Activated naive CD4-positive, alpha-beta T cell treated with anti-CD3 and anti-CD28 coated beads for 36 hours (primary cell): ENCODE measurements around the gene LBH. TPM values are rescaled to one million over a fixed set of nuclear protein-coding genes. Genes with fewer than 3 reads are reported as not detected.

Experiments
- CTCF ChIA-PET: fragments of 350-600 bp; sonication (Branson Sonifier 250); formaldehyde crosslinking; loops from one replicate; lab custom pipeline; 2021; ENCODE audit warnings: antibody characterized with exemption; lab: Charles Lee
- DNase-seq: peaks from one replicate; pipeline ENCODE4 v3.0.0-alpha.2; 2020
- H3K27ac Mint-ChIP-seq: one replicate; pipeline ENCODE4 v1.8.0; 2021; ENCODE audit warnings: mild to moderate bottlenecking, mixed read lengths
- H3K27me3 Mint-ChIP-seq: one replicate; pipeline ENCODE4 v1.8.0; 2021; ENCODE audit warnings: low read depth, mixed read lengths
- H3K36me3 Mint-ChIP-seq: one replicate; pipeline ENCODE4 v1.8.0; 2021; ENCODE audit warnings: low read depth, mixed read lengths
- H3K4me1 Mint-ChIP-seq: one replicate; pipeline ENCODE4 v1.8.0; 2021; ENCODE audit warnings: low read depth, mixed read lengths
- H3K4me3 Mint-ChIP-seq: one replicate; pipeline ENCODE4 v1.8.0; 2021; ENCODE audit warnings: mild to moderate bottlenecking, moderate library complexity, mixed read lengths
- H3K9me3 Mint-ChIP-seq: one replicate; pipeline ENCODE4 v1.8.0; 2021; ENCODE audit warnings: mixed read lengths
- intact Hi-C: fragments of 100-400 bp; cut with micrococcal nuclease; formaldehyde crosslinking; loops from one replicate; pipeline ENCODE4 v1.15.1; 2023
- total RNA-seq, 2 experiments: library from RNA; stranded (reverse); gene quantifications; one replicate each; pipeline ENCODE4 v1.2.3, GENCODE V29; 2021

The LBH gene
- total RNA-seq, 2 experiments from 2014 or later: 71.4 to 75.3 TPM

DNA sequence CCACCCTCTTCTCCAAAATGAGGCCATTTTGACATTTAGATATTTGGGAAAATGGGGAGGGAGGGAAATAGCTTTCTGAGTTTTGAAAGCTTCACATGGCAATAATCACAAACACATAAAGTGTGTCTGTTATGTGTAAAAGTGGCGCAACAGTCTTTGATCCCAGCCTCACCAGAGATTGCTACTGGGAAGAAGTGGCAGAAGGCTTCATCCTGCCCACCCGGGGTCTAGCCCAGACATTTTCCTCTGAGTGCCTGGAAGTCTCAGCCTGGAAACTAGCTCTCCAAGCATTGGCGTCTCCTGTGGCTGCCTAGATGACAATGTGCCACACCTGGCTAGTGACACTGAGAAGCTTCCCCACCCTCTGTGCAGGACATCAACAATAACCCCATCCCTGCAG lies 1.7 kb upstream of the LBH start:
- Mint-ChIP-seq H3K36me3 (peaks cover 3% of the 10 kb centered on the region), H3K4me1 (peaks cover 56% of the 10 kb centered on the region), H3K27me3 (peaks cover 3% of the 10 kb centered on the region), H3K27ac (no peak overlapping the region), H3K9me3 (no peaks in the 10 kb centered on the region), H3K4me3 (peak overlapping the region; percentile 50)
- intact Hi-C loops: no loop called here
- DNase-seq: no peak
- CTCF ChIA-PET: interaction anchor here (0.6 to 9.8 kb wide), 10 partner anchors 9 to 482 kb away, joined by 3 to 97 read pairs (median 4); no protein-coding TSS in a partner anchor

DNA sequence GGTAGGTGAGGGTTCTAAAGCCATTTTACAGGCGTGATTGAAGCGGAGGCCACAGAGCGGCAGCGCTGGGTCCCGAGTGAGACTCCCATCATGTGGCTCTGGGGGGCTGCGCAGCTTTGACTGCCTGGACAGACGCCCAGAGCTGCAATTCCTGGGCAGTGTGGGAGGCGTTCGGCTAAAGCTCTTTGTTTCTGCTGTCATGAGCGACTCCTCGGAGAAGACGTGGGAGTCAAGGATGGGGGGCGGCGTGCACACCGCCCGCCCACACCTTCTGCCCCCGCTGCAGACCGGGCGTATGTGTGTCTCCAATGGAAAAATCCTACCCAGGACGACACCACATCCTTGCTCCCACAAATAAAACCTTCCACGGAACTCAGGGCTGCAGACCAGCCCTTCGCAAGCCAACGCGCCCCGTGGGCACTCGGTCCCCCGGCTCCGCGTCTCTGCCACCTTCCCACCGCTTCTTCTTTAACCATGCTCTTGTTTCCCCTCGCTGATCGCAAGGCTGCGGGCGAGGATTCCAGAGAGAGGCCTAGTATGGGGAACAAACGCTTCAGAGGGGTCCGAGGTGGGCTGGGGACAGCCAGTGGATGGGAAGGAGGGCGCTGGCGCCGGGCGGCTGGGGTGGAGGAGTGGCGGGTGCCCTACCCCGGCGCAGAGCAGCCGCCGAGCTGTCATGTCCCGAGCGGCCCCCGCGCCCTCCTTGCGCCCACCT lies 680 bp upstream of the LBH start:
- peaks cover 3% of the 10 kb centered on the region for H3K27me3 Mint-ChIP-seq
- CTCF ChIA-PET: interaction anchor here (0.5 to 9.8 kb wide), 9 partner anchors 9 to 481 kb away, joined by 3 to 97 read pairs (median 5); no protein-coding TSS in a partner anchor
- peak; percentile 34 for DNase-seq
- peak overlapping the region; percentile 83 for H3K4me3 Mint-ChIP-seq
- H3K36me3 Mint-ChIP-seq: peaks cover 12% of the 10 kb centered on the region
- intact Hi-C loops: loop anchor here (1.0 to 10.0 kb wide), 6 partner anchors 23 to 1116 kb away; partner anchors contain the start of gene CLIP4
- H3K9me3 Mint-ChIP-seq: no peaks in the 10 kb centered on the region
- H3K4me1 Mint-ChIP-seq: peaks cover 56% of the 10 kb centered on the region
- peak overlapping the region; percentile 51 for H3K27ac Mint-ChIP-seq

DNA sequence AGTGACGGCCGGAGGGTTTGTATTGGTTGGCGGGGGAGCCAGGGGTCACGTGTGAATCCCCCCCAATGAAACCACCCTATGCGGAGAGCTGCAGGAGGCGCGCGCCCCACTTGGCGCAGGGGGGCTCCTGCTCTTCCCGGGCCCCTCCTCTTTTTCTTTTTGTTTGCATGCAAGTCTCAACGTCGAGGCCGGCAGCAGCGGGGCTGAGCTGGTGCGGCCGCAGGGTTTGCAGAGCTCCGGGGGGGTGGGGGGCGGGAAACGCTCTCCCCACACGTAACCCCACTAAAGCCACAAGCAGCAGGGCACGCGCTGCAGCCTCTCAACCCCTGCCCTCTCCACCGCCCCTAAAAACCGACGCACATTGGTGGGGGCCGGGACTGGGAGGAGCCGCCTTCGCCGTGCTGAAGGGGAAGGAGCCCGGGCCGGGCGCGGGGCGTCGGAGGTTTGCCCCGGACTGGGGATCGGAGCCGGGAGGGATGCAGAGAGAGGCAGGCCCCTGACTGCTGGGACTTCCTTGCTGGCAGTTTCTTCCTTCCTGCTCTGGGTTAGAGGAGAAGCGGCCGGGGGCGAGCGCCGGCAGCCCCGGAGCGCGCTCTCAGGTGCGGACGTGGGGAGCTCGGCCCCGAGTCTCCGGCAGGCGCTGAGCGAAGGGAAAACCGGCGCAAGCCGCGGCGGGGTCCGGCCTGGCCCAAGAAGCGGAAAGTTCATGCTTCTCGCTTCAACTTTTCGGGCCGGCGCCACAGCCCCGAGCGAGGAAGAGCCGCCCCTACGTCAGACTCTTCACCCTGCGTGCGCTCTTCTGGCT lies 864 bp downstream of the LBH start:
- peak; percentile 66 for DNase-seq
- intact Hi-C loops: loop anchor here (1.0 to 10.0 kb wide), 6 partner anchors 21 to 1117 kb away; partner anchors contain the start of gene CLIP4
- Mint-ChIP-seq H3K27me3 (peaks cover 3% of the 10 kb centered on the region), H3K27ac (peak overlapping the region; percentile 77), H3K9me3 (no peaks in the 10 kb centered on the region), H3K4me1 (peaks cover 56% of the 10 kb centered on the region), H3K4me3 (peak overlapping the region; percentile 83), H3K36me3 (peaks cover 24% of the 10 kb centered on the region)
- CTCF ChIA-PET: interaction anchor here (0.6 to 9.2 kb wide), 11 partner anchors 9 to 479 kb away, joined by 3 to 59 read pairs (median 4); no protein-coding TSS in a partner anchor

DNA sequence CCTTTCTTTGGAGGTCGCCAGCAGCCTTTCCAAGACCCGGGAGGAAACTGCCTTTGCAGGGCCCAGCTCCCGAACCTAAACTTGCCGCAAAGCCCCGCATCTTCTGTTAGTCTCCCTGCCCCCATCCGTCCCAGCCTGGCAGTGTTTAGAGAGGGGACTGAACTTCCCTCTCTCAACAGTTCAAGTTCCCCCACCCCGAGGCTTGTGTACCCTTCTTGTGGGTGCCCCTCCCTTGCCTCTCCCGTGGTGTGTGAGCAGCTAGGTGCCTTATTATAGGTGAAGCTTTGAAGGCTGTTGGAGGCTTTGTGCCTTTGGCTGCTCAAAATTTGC lies 1.4 kb downstream of the LBH start:
- Mint-ChIP-seq H3K27me3 (peaks cover 3% of the 10 kb centered on the region), H3K9me3 (no peaks in the 10 kb centered on the region), H3K27ac (peak overlapping the region; percentile 77), H3K4me3 (peak overlapping the region; percentile 83), H3K36me3 (peaks cover 26% of the 10 kb centered on the region), H3K4me1 (peaks cover 56% of the 10 kb centered on the region)
- peak; percentile 32 for DNase-seq
- intact Hi-C loops: loop anchor here (10.0 kb wide), 1 partner anchor 1118 kb away; the partner anchor contains the start of gene CLIP4
- CTCF ChIA-PET: interaction anchor here (1.1 to 9.2 kb wide), 8 partner anchors 10 to 479 kb away, joined by 3 to 59 read pairs (median 4); no protein-coding TSS in a partner anchor

DNA sequence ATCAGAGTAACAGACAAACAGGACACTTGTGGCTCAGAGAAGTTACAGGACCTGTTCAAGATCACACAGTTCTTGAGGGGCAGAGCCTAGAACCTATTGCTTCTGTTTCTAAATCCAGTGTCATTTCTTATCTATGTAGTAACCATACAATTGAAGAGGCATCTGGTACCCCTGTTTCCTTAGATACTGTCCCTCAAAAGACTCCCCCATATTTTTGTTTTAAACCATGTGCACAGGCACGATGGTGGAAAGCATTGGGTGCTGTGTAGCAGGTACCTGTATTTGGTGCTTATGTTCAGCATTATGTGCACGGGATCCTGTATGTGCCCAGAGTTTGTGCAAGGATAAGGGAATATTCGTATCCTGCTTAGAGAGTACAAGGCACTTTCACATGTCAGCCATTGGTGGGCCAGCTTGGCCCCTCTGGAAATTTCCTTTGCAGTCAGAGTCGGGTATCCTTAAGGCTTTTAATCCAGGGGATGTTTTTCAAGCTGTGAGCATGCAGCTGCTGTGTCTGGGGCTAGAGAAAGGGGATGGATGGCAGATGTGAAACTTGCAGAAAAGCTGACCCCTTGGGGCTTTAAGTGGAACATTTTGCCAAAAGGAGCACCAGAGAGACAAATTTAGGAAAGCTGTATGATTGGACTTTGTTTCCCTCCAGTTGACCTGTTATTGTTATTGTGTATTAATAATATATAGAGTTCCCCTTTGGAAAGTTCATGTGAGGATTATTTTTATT lies 2.1 kb downstream of the LBH start:
- no peaks in the 10 kb centered on the region for H3K9me3 Mint-ChIP-seq
- H3K27ac Mint-ChIP-seq: peak overlapping the region; percentile 77
- peaks cover 3% of the 10 kb centered on the region for H3K27me3 Mint-ChIP-seq
- intact Hi-C loops: loop anchor here (1.0 to 10.0 kb wide), 3 partner anchors 104 to 1119 kb away; partner anchors contain the start of genes CLIP4 and LCLAT1
- CTCF ChIA-PET: interaction anchor here (1.1 to 9.2 kb wide), 9 partner anchors 10 to 478 kb away, joined by 3 to 59 read pairs (median 5); no protein-coding TSS in a partner anchor
- peaks cover 60% of the 10 kb centered on the region for H3K4me1 Mint-ChIP-seq
- peaks cover 30% of the 10 kb centered on the region for H3K36me3 Mint-ChIP-seq
- H3K4me3 Mint-ChIP-seq: peak overlapping the region; percentile 83
- no peak for DNase-seq

DNA sequence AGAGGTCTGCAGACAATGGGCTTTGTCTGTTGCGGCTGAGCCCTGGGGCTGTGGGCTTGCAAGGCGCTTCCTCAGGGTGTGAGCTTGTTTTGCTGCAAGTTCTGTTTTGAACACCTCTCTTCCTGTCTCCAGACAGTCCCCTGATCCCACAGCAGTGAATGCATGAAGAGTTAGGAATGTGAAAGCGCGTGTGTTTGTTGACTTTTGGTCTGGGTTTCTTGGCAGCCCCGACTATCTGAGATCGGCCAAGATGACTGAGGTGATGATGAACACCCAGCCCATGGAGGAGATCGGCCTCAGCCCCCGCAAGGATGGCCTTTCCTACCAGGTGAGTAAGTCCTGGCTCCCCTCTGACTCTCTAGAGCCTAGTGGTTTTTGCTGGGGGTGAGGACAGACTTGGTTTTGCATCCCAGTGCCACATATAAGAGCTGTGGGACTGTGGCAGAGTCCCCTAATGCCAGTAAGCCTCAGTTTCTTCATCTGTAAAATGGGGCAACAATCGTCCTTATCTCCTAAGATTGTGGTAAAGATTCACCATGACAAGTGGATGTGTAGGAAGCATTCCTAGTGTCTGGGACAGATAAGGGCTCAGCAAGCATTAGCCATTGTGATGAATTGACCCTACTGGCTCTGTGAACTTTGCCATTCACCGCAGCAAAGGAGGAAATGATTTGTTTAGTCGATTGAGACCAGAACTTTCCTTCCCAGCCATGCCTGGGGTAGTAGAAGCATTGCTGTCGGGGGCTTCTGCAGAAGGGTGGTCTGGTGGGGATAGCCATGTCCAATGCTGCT lies 3.0 kb downstream of the LBH start:
- CTCF ChIA-PET: interaction anchor here (0.6 to 9.2 kb wide), 10 partner anchors 8 to 188 kb away, joined by 3 to 68 read pairs (median 6); no protein-coding TSS in a partner anchor
- H3K4me1 Mint-ChIP-seq: peaks cover 70% of the 10 kb centered on the region
- intact Hi-C loops: loop anchor here (1.0 to 10.0 kb wide), 3 partner anchors 103 to 1120 kb away; partner anchors contain the start of genes CLIP4 and LCLAT1
- DNase-seq: peak; percentile 70
- peak overlapping the region; percentile 83 for H3K4me3 Mint-ChIP-seq
- H3K36me3 Mint-ChIP-seq: peaks cover 36% of the 10 kb centered on the region
- peaks cover 3% of the 10 kb centered on the region for H3K27me3 Mint-ChIP-seq
- no peaks in the 10 kb centered on the region for H3K9me3 Mint-ChIP-seq
- peak overlapping the region; percentile 85 for H3K27ac Mint-ChIP-seq

DNA sequence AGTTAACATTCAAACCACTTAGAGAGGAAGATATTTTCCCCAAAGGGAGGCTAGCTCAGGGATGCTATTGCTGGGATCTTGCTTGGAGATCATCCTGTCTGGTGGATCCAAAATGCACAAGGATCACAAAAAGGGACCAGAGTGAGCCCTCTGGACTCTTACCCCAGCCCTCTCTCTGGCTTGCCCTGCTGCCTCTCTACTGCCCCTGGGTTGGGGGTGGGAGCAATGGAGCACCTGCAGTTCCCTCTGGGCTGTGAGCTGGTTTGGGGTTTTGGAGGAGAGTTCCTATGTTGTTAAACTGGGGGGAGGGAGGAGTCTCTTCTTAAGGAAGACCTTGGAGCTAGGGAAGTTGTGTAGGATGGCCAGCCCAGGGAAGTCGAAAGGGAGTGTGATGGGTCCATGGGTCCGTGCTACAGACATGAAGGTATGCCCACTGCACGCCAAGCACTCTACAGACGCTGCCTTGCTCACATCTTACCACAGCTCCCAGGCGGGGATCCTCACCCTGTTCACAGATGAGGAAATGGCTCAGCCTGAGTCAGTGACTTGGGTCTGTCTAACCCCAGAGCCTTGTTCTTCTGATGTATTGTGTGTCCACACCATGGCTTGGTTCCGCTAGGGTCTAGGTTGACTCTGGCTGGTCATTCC lies 3.8 kb downstream of the LBH start:
- Mint-ChIP-seq H3K36me3 (peaks cover 36% of the 10 kb centered on the region), H3K27me3 (no peaks in the 10 kb centered on the region), H3K4me1 (peaks cover 73% of the 10 kb centered on the region), H3K9me3 (no peaks in the 10 kb centered on the region), H3K27ac (peak overlapping the region; percentile 85), H3K4me3 (peak overlapping the region; percentile 71)
- peak; percentile 85 for DNase-seq
- CTCF ChIA-PET: interaction anchor here (0.6 to 9.2 kb wide), 8 partner anchors 9 to 91 kb away, joined by 3 to 68 read pairs (median 4); no protein-coding TSS in a partner anchor
- intact Hi-C loops: loop anchor here (2.0 to 10.0 kb wide), 2 partner anchors 212 to 1120 kb away; partner anchors contain the start of genes CLIP4 and LCLAT1

DNA sequence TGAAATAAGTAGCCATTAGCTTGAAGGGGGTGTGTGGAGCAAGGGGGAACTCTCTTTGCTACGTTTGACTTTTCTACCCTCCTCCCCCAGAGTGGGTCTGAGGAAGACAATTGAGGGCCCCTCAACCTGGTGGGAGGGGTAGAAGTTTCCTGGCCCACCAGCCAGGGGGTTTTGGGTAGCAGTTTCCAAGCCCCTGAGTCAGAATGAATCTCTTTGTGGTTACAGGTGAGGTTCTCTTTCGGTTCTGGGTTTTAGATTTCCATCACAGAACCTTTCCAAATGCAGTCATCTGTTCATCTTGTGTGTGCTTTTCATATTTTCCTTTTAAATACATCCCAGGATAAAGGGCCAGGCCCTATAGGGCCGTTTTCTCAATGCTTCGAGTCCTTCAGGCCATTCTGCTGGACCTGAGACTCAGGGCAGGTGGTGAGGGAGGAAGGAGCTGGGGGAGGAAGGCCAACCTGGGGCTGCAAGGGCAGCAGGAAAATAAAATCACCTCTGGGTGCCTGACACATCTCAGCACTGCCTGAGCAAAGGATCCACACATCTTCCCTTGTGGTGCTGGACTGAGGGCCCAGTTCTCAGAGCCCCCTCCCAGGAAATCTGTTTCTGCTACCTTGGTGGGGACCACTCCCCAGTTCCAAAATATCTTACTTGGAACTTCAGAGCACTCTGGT lies 4.7 kb downstream of the LBH start:
- Mint-ChIP-seq H3K4me1 (peaks cover 75% of the 10 kb centered on the region), H3K9me3 (no peaks in the 10 kb centered on the region), H3K27ac (peak overlapping the region; percentile 85), H3K27me3 (no peaks in the 10 kb centered on the region), H3K36me3 (peaks cover 38% of the 10 kb centered on the region), H3K4me3 (no peak overlapping the region)
- intact Hi-C loops: loop anchor here (2.0 to 10.0 kb wide), 2 partner anchors 211 to 1121 kb away; partner anchors contain the start of genes CLIP4 and LCLAT1
- CTCF ChIA-PET: interaction anchor here (0.6 to 9.2 kb wide), 10 partner anchors 9 to 187 kb away, joined by 3 to 68 read pairs (median 6); no protein-coding TSS in a partner anchor
- peak; percentile 68 for DNase-seq

DNA sequence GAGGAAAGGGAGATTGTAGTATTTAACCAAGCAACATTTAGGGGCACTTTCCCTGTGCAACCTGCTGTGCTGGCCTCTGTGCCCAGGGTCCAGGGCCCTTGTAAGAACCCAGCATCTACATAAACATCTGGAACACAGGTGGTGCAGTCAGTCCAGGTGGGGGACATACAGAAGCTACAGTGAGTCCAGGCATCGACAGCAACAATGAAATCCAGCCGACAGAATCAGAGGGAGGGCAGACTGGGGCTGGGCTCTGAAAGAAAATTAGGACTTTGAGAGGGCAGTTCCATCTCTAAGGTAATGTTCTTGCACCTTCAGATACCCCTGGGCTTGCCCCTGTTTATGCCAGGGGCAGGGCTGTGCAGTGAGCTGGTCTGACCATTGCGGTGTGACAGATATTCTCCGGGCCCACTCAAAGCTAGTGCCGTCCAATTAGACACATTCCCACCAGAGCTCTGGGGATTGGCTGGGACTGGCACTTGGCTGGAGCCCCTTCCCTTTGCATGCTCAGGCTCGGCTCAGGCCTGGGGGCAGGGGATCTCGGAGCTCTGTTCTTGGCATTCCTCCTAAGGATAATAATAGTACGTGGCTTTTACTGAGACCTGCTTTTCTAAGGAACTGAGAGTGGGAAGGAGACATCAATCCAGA lies 5.4 kb downstream of the LBH start:
- DNase-seq: no peak
- CTCF ChIA-PET: interaction anchor here (0.6 to 9.2 kb wide), 14 partner anchors 8 to 187 kb away, joined by 3 to 68 read pairs (median 6); no protein-coding TSS in a partner anchor
- Mint-ChIP-seq H3K4me3 (peak overlapping the region; percentile 10), H3K9me3 (no peaks in the 10 kb centered on the region), H3K36me3 (peaks cover 39% of the 10 kb centered on the region), H3K4me1 (peaks cover 80% of the 10 kb centered on the region), H3K27ac (peak overlapping the region; percentile 85), H3K27me3 (no peaks in the 10 kb centered on the region)
- intact Hi-C loops: loop anchor here (1.0 to 10.0 kb wide), 2 partner anchors 25 to 1122 kb away; partner anchors contain the start of gene CLIP4
